VCaP (cell line): Measurements from ENCODE around the gene NMNAT2.
"Not testable (repeated sequence)": the region's sequence is repeated elsewhere in the genome, so short reads cannot be mapped to it uniquely, and the experiment has no call there.

ENCODE experiments used
- H3K27ac ChIP-seq: fragments of 450-650 bp; 2 replicates; pipeline ENCODE4 v1.5.1; 2017
- CTCF ChIP-seq: fragments of 450-650 bp; conservative IDR thresholded peaks from 2 replicates; pipeline ENCODE4 v1.5.1; 2017; ENCODE audit warnings: mild to moderate bottlenecking, moderate library complexity

Gene NMNAT2

GRCh38 chr1:183281039-183281438 lies 137.1 kb downstream of the NMNAT2 start:
- no peak for TF ChIP-seq CTCF
- H3K27ac ChIP-seq, result no peak overlapping the region

GRCh38 chr1:183279835-183280234 lies 138.3 kb downstream of the NMNAT2 start:
- no peak for TF ChIP-seq CTCF
- H3K27ac ChIP-seq, result no peak overlapping the region

- no peak overlapping the region for H3K27ac ChIP-seq
- no peak for TF ChIP-seq CTCF
Observed at GRCh38 chr1:183278739-183279591, 139.2 kb downstream of the NMNAT2 start.

- TF ChIP-seq CTCF, result no peak
Observed at GRCh38 chr1:183277821-183278738, 140.1 kb downstream of the NMNAT2 start.

GRCh38 chr1:183276386-183277080 lies 141.6 kb downstream of the NMNAT2 start:
- TF ChIP-seq CTCF, result no peak
- H3K27ac ChIP-seq, result no peak overlapping the region

More at GRCh38 chr1:183277821-183278738, 140.1 kb downstream of the NMNAT2 start:
- H3K27ac ChIP-seq, result no peak overlapping the region

GRCh38 chr1:183275322-183275721 lies 142.9 kb downstream of the NMNAT2 start:
- no peak overlapping the region for H3K27ac ChIP-seq
- no peak for TF ChIP-seq CTCF

GRCh38 chr1:183274836-183275235 lies 143.3 kb downstream of the NMNAT2 start:
- no peak for TF ChIP-seq CTCF
- H3K27ac ChIP-seq, result no peak overlapping the region

GRCh38 chr1:183273984-183274383 lies 144.2 kb downstream of the NMNAT2 start:
- H3K27ac ChIP-seq, result not testable (repeated sequence)
